ENCODE measurements around the gene FUT3. TPM values are rescaled to one million over a fixed set of nuclear protein-coding genes. Genes with fewer than 3 reads are reported as not detected.

Gene FUT3
- total and polyA plus RNA-seq, 9 of the 15 experiments (the other 6 are each of a cell fraction or from before 2014, with no cell fraction given), result 0.09 TPM; not detected in 8

- TF ChIP-seq SMAD1 (IDR thresholded peaks at IDR 0.05; ENCODE audit: low read depth, low read length, partially characterized antibody) (peak; percentile 93), KDM4B (IDR thresholded peaks at IDR 0.05; ENCODE audit: borderline replicate concordance in 2 of 2, low read depth in 1 of 2) (no peak), ELF2 (CRISPR knock-in tag; IDR thresholded peaks at IDR 0.05) (no peak), CUX1 (CRISPR knock-in tag; IDR thresholded peaks at IDR 0.05) (peak; percentile 76; the same call in 1 of the 2 replicates), SIX5 (IDR thresholded peaks at IDR 0.05; ENCODE audit: borderline replicate concordance in 1 of 2, insufficient read depth in 1 of 2, low read depth in 1 of 2, low read length in 2 of 2) (no peak), MTA1 (IDR thresholded peaks at IDR 0.05; ENCODE audit: borderline replicate concordance) (peak; percentile 86; the same call in 1 of the 2 replicates), TGIF2 (CRISPR knock-in tag; IDR thresholded peaks at IDR 0.05) (no peak), JUN (IDR thresholded peaks at IDR 0.05; ENCODE audit: borderline replicate concordance, low read depth, low read length) (peak; percentile 68; the same call in 1 of the 2 replicates), JUN (CRISPR knock-in tag; IDR thresholded peaks at IDR 0.05; ENCODE audit: borderline replicate concordance) (no peak), ZNF445 (CRISPR knock-in tag; IDR thresholded peaks at IDR 0.05; ENCODE audit: low read depth) (no peak), RBM25 (IDR thresholded peaks at IDR 0.05; ENCODE audit: low read depth, low read length, severe bottlenecking) (no peak), ZNF232 (CRISPR knock-in tag; IDR thresholded peaks at IDR 0.05) (no peak), HNRNPLL (IDR thresholded peaks at IDR 0.05; ENCODE audit: low read depth, low read length, poor library complexity, severe bottlenecking) (no peak), EP300 (IDR thresholded peaks at IDR 0.05; ENCODE audit: low read length) (peak; percentile 92), JUNB (CRISPR knock-in tag; conservative IDR thresholded peaks at IDR 0.05) (no peak), ZNF239 (CRISPR knock-in tag; IDR thresholded peaks at IDR 0.05) (peak; percentile 36; the same call in 1 of the 2 replicates), FOXP4 (CRISPR knock-in tag; IDR thresholded peaks at IDR 0.05; ENCODE audit: borderline replicate concordance) (peak; percentile 90; the same call in 1 of the 2 replicates), BMI1 (IDR thresholded peaks at IDR 0.05; ENCODE audit: low read length) (no peak), ARNT (IDR thresholded peaks at IDR 0.05) (peak; percentile 34 to 67; a peak in 2 of 4 replicates), GATA2 (CRISPR knock-in tag; IDR thresholded peaks at IDR 0.05) (peak; percentile 99)
These were observed 51.7 kb downstream of the FUT3 start (continued) for GRCh38 chr19:5799247-5800241.

All from K562 (cell line).